ENCODE measurements around the gene FABP3. TPM values are rescaled to one million over a fixed set of nuclear protein-coding genes. Genes with fewer than 3 reads are reported as not detected.

Gene FABP3
- polyA plus RNA-seq, 3 donors = not detected

- Histone ChIP-seq H2AFZ (ENCODE audit: insufficient read depth, low read depth, low read length, poor library complexity, severe bottlenecking) (peak overlapping the region; percentile 82), H3K4me1 (ENCODE audit: control insufficient read depth in 1 of 2, insufficient read depth in 2 of 2, low read length in 2 of 2) (peaks cover 13 to 26% of the 10 kb centered on the region in 2 donors), H3K36me3 (replicated peaks in 1 of 2; ENCODE audit: control insufficient read depth in 1 of 2, insufficient read depth in 2 of 2, low read length in 2 of 2) (no peaks in the 10 kb centered on the region), H3K9me3 (replicated peaks in 1 of 2; ENCODE audit: control insufficient read depth in 1 of 2, insufficient read depth in 1 of 2, low read length in 2 of 2) (no peaks in the 10 kb centered on the region), H3K27ac (ENCODE audit: low read depth in 1 of 2, low read length in 2 of 2) (no peak overlapping the region), H3K9ac (ENCODE audit: insufficient read depth, low read length, poor library complexity, severe bottlenecking) (no peak overlapping the region), H3K4me2 (replicated peaks; ENCODE audit: extremely low read depth, low read length, poor library complexity, severe bottlenecking) (peak overlapping the region; percentile 95), H3K4me3 (replicated peaks in 1 of 3; ENCODE audit: low read depth in 2 of 3, low read length in 3 of 3) (peak overlapping the region; percentile 20 to 76 (median 52)), H3K79me2 (ENCODE audit: insufficient read depth, low read length) (no peaks in the 10 kb centered on the region), H4K20me1 (ENCODE audit: insufficient read depth, low read length) (no peaks in the 10 kb centered on the region), H3K27me3 (ENCODE audit: control insufficient read depth in 2 of 2, insufficient read depth in 2 of 2, low read length in 2 of 2) (no peaks in the 10 kb centered on the region)
- Mint-ChIP-seq H3K4me3 (peak overlapping the region; percentile 73 to 93), H3K4me1 (peaks cover 31% of the 10 kb centered on the region), H3K27ac (peak overlapping the region in 4 of 7 donors; percentile 57 to 73 (median 66)), H3K27me3 (ENCODE audit: low read depth in 3 of 3) (peaks cover 2 to 5% (median 3%) of the 10 kb centered on the region in 3 donors), H3K36me3 (no peaks in the 10 kb centered on the region), H3K9me3 (no peaks in the 10 kb centered on the region)
- WGBS (ENCODE audit: insufficient coverage) = under 1% methylated on average over 35 of the region's 36 CpGs
- intact Hi-C loops (cut with micrococcal nuclease) = loop anchor here (1.0 to 5.0 kb wide), 2 partner anchors 153 to 155 kb away; no protein-coding TSS in a partner anchor
- peak; percentile 91 for TF ChIP-seq CTCF (IDR thresholded peaks at IDR 0.05)
- peak; percentile 70 to 80 (median 74) for DNase-seq
Observed at GRCh38 chr1:31394584-31395193, 21.8 kb upstream of the FABP3 start.

- no peak for TF ChIP-seq CTCF (IDR thresholded peaks at IDR 0.05)
- Histone ChIP-seq H4K20me1 (ENCODE audit: insufficient read depth, low read length) (no peaks in the 10 kb centered on the region), H3K9ac (ENCODE audit: insufficient read depth, low read length, poor library complexity, severe bottlenecking) (no peak overlapping the region), H3K9me3 (replicated peaks in 1 of 2; ENCODE audit: control insufficient read depth in 1 of 2, insufficient read depth in 1 of 2, low read length in 2 of 2) (no peaks in the 10 kb centered on the region), H3K36me3 (replicated peaks in 1 of 2; ENCODE audit: control insufficient read depth in 1 of 2, insufficient read depth in 2 of 2, low read length in 2 of 2) (no peaks in the 10 kb centered on the region), H3K4me2 (replicated peaks; ENCODE audit: extremely low read depth, low read length, poor library complexity, severe bottlenecking) (no peak overlapping the region), H3K27me3 (ENCODE audit: control insufficient read depth in 2 of 2, insufficient read depth in 2 of 2, low read length in 2 of 2) (no peaks in the 10 kb centered on the region), H3K27ac (ENCODE audit: low read depth in 1 of 2, low read length in 2 of 2) (no peak overlapping the region), H3K4me1 (ENCODE audit: control insufficient read depth in 1 of 2, insufficient read depth in 2 of 2, low read length in 2 of 2) (peaks cover 13 to 26% of the 10 kb centered on the region in 2 donors), H3K79me2 (ENCODE audit: insufficient read depth, low read length) (no peaks in the 10 kb centered on the region), H3K4me3 (replicated peaks in 1 of 3; ENCODE audit: low read depth in 2 of 3, low read length in 3 of 3) (no peak overlapping the region), H2AFZ (ENCODE audit: insufficient read depth, low read depth, low read length, poor library complexity, severe bottlenecking) (no peak overlapping the region)
- Mint-ChIP-seq H3K27ac (peak overlapping the region in 1 of 7 donors; percentile 20), H3K9me3 (peaks cover 0 to 1% (median 0%) of the 10 kb centered on the region in 7 donors), H3K4me1 (peaks cover 31% of the 10 kb centered on the region), H3K27me3 (ENCODE audit: low read depth in 3 of 3) (peaks cover 2 to 4% (median 3%) of the 10 kb centered on the region in 3 donors), H3K36me3 (no peaks in the 10 kb centered on the region), H3K4me3 (no peak overlapping the region)
- no peak for DNase-seq
- intact Hi-C loops (cut with micrococcal nuclease) = no loop called here
Observed at GRCh38 chr1:31393463-31393862, 20.6 kb upstream of the FABP3 start.
